ENCODE results near the gene ZNF26. TPM values are rescaled to one million over a fixed set of nuclear protein-coding genes. Genes with fewer than 3 reads are reported as not detected.

ZNF26 gene
- total and polyA plus RNA-seq, 2 of the 8 experiments (the other 6 are each of a cell fraction or from before 2014, with no cell fraction given), result 5.8 to 8.4 TPM

- Histone ChIP-seq H3K4ac (replicated peaks; ENCODE audit: insufficient read length, low read depth, low read length) (no peak overlapping the region), H3K23ac (ENCODE audit: insufficient read length) (no peak overlapping the region), H3K27ac (ENCODE audit: low read depth, low read length) (no peak overlapping the region), H2AK5ac (ENCODE audit: low read depth, low read length) (no peak overlapping the region), H3K56ac (replicated peaks; ENCODE audit: insufficient read length, low read depth, low read length) (no peak overlapping the region), H3K9ac (replicated peaks in 1 of 4; ENCODE audit: extremely low read depth in 1 of 4, low read depth in 3 of 4, low read length in 3 of 4) (no peak overlapping the region), H3K79me1 (ENCODE audit: low read depth, low read length) (no peaks in the 10 kb centered on the region), H3K4me2 (ENCODE audit: insufficient read depth in 1 of 2, low read depth in 2 of 2, low read length in 2 of 2) (no peak overlapping the region), H2BK12ac (ENCODE audit: low read depth, low read length) (no peak overlapping the region), H3K79me2 (ENCODE audit: control insufficient read depth in 1 of 2, insufficient read depth in 2 of 2, low read length in 2 of 2) (no peaks in the 10 kb centered on the region), H2BK5ac (ENCODE audit: low read depth, low read length) (no peak overlapping the region), H3K4me3 (ENCODE audit: extremely low read depth in 1 of 4, insufficient read depth in 2 of 4, low read depth in 3 of 4, low read length in 4 of 4) (no peak overlapping the region), H2BK120ac (replicated peaks; ENCODE audit: low read depth, low read length) (no peak overlapping the region), H4K91ac (replicated peaks; ENCODE audit: insufficient read length, low read length) (no peak overlapping the region), H2AFZ (ENCODE audit: low read length) (no peak overlapping the region), H4K20me1 (replicated peaks in 1 of 2; ENCODE audit: control insufficient read depth in 1 of 2, insufficient read depth in 2 of 2, low read length in 2 of 2) (no peaks in the 10 kb centered on the region), H2BK15ac (ENCODE audit: low read length) (no peak overlapping the region), H2BK20ac (ENCODE audit: low read length) (no peak overlapping the region), H3K27me3 (replicated peaks in 1 of 4; ENCODE audit: control insufficient read depth in 3 of 4, extremely low read depth in 1 of 4, insufficient read depth in 3 of 4, low read length in 3 of 4) (no peaks in the 10 kb centered on the region), H3K36me3 (ENCODE audit: control insufficient read depth in 2 of 4, insufficient read depth in 4 of 4, low read length in 3 of 4) (no peaks in the 10 kb centered on the region), H3K9me3 (ENCODE audit: insufficient read depth in 2 of 2, low read depth in 1 of 2, low read length in 1 of 2) (peaks cover 49 to 76% of the 10 kb centered on the region in 2 experiments), H3K4me1 (replicated peaks in 1 of 4; ENCODE audit: control insufficient read depth in 3 of 4, insufficient read depth in 4 of 4, low read length in 3 of 4) (no peaks in the 10 kb centered on the region), H3K14ac (ENCODE audit: insufficient read length) (no peak overlapping the region), H3K18ac (ENCODE audit: extremely low read depth, low read length) (no peak overlapping the region), H4K5ac (ENCODE audit: insufficient read length, low read depth, low read length) (no peak overlapping the region), H3K23me2 (ENCODE audit: low read depth, low read length) (no peaks in the 10 kb centered on the region), H4K8ac (ENCODE audit: extremely low read depth, insufficient read depth, low read length) (no peak overlapping the region)
- FAIRE-seq (no peak), DNase-seq (ENCODE audit: low read depth in 1 of 2, low spot score in 2 of 2) (no peak)
- 81% methylated on average over 12 of the region's 12 CpGs; no CpG with 5 or more reads in 1 of the 2 experiments for WGBS, 2 experiments (ENCODE audit: extremely low coverage in 1 of 2, insufficient coverage in 1 of 2, insufficient read length in 1 of 2, insufficient replicate concordance in 2 of 2, low coverage in 1 of 2, low lambda C conversion rate in 2 of 2, missing lambda C conversion rate in 1 of 2)
- CTCF ChIA-PET (ENCODE audit: partially characterized antibody), result no interaction called here
- POLR2A ChIA-PET (ENCODE audit: partially characterized antibody), result interaction anchor here (0.5 to 1.3 kb wide), 3 partner anchors 11 to 20 kb away, joined by 3 read pairs; partner anchors contain the start of genes ZNF26 and ZNF605
- TF ChIP-seq ASH2L (IDR thresholded peaks at IDR 0.05; ENCODE audit: low read length), result no peak
- TF ChIP-seq HDAC2 (IDR thresholded peaks at IDR 0.05; ENCODE audit: borderline replicate concordance in 1 of 2, low read depth in 2 of 2, low read length in 2 of 2), result no peak
- no peak for TF ChIP-seq POU5F1 (IDR thresholded peaks at IDR 0.05; ENCODE audit: low read depth, low read length)
- TF ChIP-seq TAF1 (IDR thresholded peaks at IDR 0.05; ENCODE audit: low read depth, low read length), result no peak
- no peak for TF ChIP-seq RNF2 (IDR thresholded peaks at IDR 0.05; ENCODE audit: borderline replicate concordance, low read depth, low read length, missing control alignments, poor library complexity, severe bottlenecking)
- TF ChIP-seq, protein P1, sequence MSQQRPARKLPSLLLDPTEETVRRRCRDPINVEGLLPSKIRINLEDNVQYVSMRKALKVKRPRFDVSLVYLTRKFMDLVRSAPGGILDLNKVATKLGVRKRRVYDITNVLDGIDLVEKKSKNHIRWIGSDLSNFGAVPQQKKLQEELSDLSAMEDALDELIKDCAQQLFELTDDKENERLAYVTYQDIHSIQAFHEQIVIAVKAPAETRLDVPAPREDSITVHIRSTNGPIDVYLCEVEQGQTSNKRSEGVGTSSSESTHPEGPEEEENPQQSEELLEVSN (IDR thresholded peaks at IDR 0.05), result no peak
- no peak for TF ChIP-seq EZH2 (IDR thresholded peaks at IDR 0.05; ENCODE audit: low read depth, low read length, severe bottlenecking)
- no peak for TF ChIP-seq USF2 (IDR thresholded peaks at IDR 0.05; ENCODE audit: low read length)
- no peak for TF ChIP-seq ATF3 (IDR thresholded peaks at IDR 0.05; ENCODE audit: insufficient read depth, low read depth, low read length)
These were observed 19.3 kb upstream of the ZNF26 start for GRCh38 chr12:132966676-132967415.

Data from H1 (cell line).